H1 (cell line): ENCODE data around the gene SLC8A1. TPM values are rescaled to one million over a fixed set of nuclear protein-coding genes. Genes with fewer than 3 reads are reported as not detected.

Source experiments
- CTCF ChIA-PET: fragments of 300-600 bp; sonication (Branson Sonifier 250); formaldehyde crosslinking; loops from one replicate; lab custom pipeline; 2021; ENCODE audit not compliant: partially characterized antibody; lab: Charles Lee
- POLR2A ChIA-PET: fragments of 300-600 bp; sonication (Branson Sonifier 250); formaldehyde crosslinking; loops from one replicate; lab custom pipeline; 2021; ENCODE audit warnings: inconsistent platforms; ENCODE audit not compliant: partially characterized antibody; lab: Charles Lee
- DNase-seq, 2 experiments: peaks; one replicate each; pipeline versions ENCODE4 v3.0.0 to v3.0.0-alpha.2; 2010 to 2022; ENCODE audit warnings: low spot score in 2 of 2, low read depth in 1 of 2, mixed read lengths in 1 of 2
- FAIRE-seq: peaks from 2 replicates; lab custom pipeline; 2011; peaks lifted over from hg19 to GRCh38; lab: Jason Lieb, UNC
- H2AFZ ChIP-seq: 2 replicates; pipeline ENCODE4 v1.8.1; 2012; ENCODE audit warnings: low read length, inconsistent platforms
- H2AK5ac ChIP-seq: 2 replicates; pipeline ENCODE4 v1.6.1; 2013; ENCODE audit warnings: low read depth, low read length
- H2BK120ac ChIP-seq: replicated peaks from 2 replicates; pipeline ENCODE3; 2013; ENCODE audit warnings: low read depth, low read length, inconsistent platforms
- H2BK12ac ChIP-seq: 2 replicates; pipeline ENCODE4 v1.6.1; 2013; ENCODE audit warnings: low read depth, low read length
- H2BK15ac ChIP-seq: 2 replicates; pipeline ENCODE4 v1.6.1; 2013; ENCODE audit warnings: low read length
- H2BK20ac ChIP-seq: 2 replicates; pipeline ENCODE4 v1.6.1; 2013; ENCODE audit warnings: low read length
- H2BK5ac ChIP-seq: 2 replicates; pipeline ENCODE4 v1.6.1; 2013; ENCODE audit warnings: low read depth, low read length
- H3K14ac ChIP-seq: 2 replicates; pipeline ENCODE4 v1.6.1; 2013; ENCODE audit warnings: inconsistent platforms; ENCODE audit not compliant: insufficient read length
- H3K18ac ChIP-seq: 2 replicates; pipeline ENCODE4 v1.6.1; 2013; ENCODE audit warnings: low read length; ENCODE audit errors: extremely low read depth
- H3K23ac ChIP-seq: 2 replicates; pipeline ENCODE4 v1.6.1; 2013; ENCODE audit warnings: inconsistent platforms; ENCODE audit not compliant: insufficient read length
- H3K23me2 ChIP-seq: 2 replicates; pipeline ENCODE4 v1.6.1; 2013; ENCODE audit warnings: low read depth, low read length
- H3K27ac ChIP-seq: 2 replicates; pipeline ENCODE4 v1.6.1; 2011; ENCODE audit warnings: low read depth, low read length, inconsistent platforms
- H3K27me3 ChIP-seq, 4 experiments: replicated peaks in 1 of 4; 1 replicate in 1 of 4; 2 replicates in 3 of 4; pipeline versions ENCODE4 v1.6.1 to v1.8.1; 2011 to 2013; ENCODE audit warnings: low read length in 3 of 4, mild to moderate bottlenecking in 3 of 4, inconsistent platforms in 2 of 4, mixed read lengths in 2 of 4, moderate library complexity in 1 of 4; ENCODE audit not compliant: control insufficient read depth in 3 of 4, insufficient read depth in 3 of 4; ENCODE audit errors: extremely low read depth in 1 of 4
- H3K36me3 ChIP-seq, 4 experiments: 2 replicates each; pipeline versions ENCODE4 v1.6.1 to v1.8.1; 2011 to 2013; ENCODE audit warnings: mild to moderate bottlenecking in 4 of 4, low read length in 3 of 4, moderate library complexity in 2 of 4, control low read depth in 1 of 4, inconsistent platforms in 1 of 4; ENCODE audit not compliant: insufficient read depth in 4 of 4, control insufficient read depth in 2 of 4
- H3K4ac ChIP-seq: replicated peaks from 2 replicates; pipeline ENCODE3; 2013; ENCODE audit warnings: low read length, low read depth, mixed read lengths, inconsistent platforms; ENCODE audit not compliant: insufficient read length
- H3K4me1 ChIP-seq, 4 experiments: replicated peaks in 1 of 4; 1 replicate in 1 of 4; 2 replicates in 3 of 4; pipeline versions ENCODE4 v1.6.1 to v1.8.1; 2011 to 2013; ENCODE audit warnings: low read length in 3 of 4, inconsistent platforms in 2 of 4, mixed read lengths in 1 of 4; ENCODE audit not compliant: insufficient read depth in 4 of 4, control insufficient read depth in 3 of 4
- H3K4me2 ChIP-seq, 2 experiments: 2 replicates each; pipeline versions ENCODE4 v1.6.1 to v1.8.1; 2011 to 2013; ENCODE audit warnings: low read depth in 2 of 2, low read length in 2 of 2, control low read depth in 1 of 2, inconsistent platforms in 1 of 2, mild to moderate bottlenecking in 1 of 2; ENCODE audit not compliant: insufficient read depth in 1 of 2
- H3K4me3 ChIP-seq, 4 experiments: fragments of 200-600, 300-600 bp in 1 of 4; sonication (generic), shearing (Covaris generic), sonication (Bioruptor Twin) in 1 of 4; 2 replicates each; pipeline versions ENCODE4 v1.5.1 to v1.8.1; 2011 to 2016; ENCODE audit warnings: low read length in 4 of 4, low read depth in 3 of 4, control low read depth in 2 of 4, inconsistent platforms in 2 of 4, mild to moderate bottlenecking in 2 of 4, mixed read lengths in 1 of 4, moderate library complexity in 1 of 4; ENCODE audit not compliant: insufficient read depth in 2 of 4; ENCODE audit errors: extremely low read depth in 1 of 4
- H3K56ac ChIP-seq: replicated peaks from 2 replicates; pipeline ENCODE3; 2013; ENCODE audit warnings: low read depth, mild to moderate bottlenecking, mixed read lengths, low read length, inconsistent platforms; ENCODE audit not compliant: insufficient read length
- H3K79me1 ChIP-seq: 2 replicates; pipeline ENCODE4 v1.6.1; 2013; ENCODE audit warnings: low read depth, low read length, control low read depth
- H3K79me2 ChIP-seq, 2 experiments: 2 replicates each; pipeline versions ENCODE4 v1.6.1 to v1.8.1; 2012 to 2013; ENCODE audit warnings: low read length in 2 of 2, mild to moderate bottlenecking in 2 of 2, inconsistent platforms in 1 of 2; ENCODE audit not compliant: insufficient read depth in 2 of 2, control insufficient read depth in 1 of 2
- H3K9ac ChIP-seq, 4 experiments: replicated peaks in 1 of 4; 1 replicate in 1 of 4; 2 replicates in 3 of 4; pipeline versions ENCODE4 v1.6.1 to v1.8.1; 2011 to 2013; ENCODE audit warnings: low read depth in 3 of 4, low read length in 3 of 4, control low read depth in 2 of 4, mild to moderate bottlenecking in 2 of 4, moderate library complexity in 2 of 4, inconsistent platforms in 1 of 4; ENCODE audit errors: extremely low read depth in 1 of 4
- H3K9me3 ChIP-seq, 2 experiments: 2 replicates each; pipeline versions ENCODE4 v1.6.1 to v1.8.1; 2012 to 2013; ENCODE audit warnings: mild to moderate bottlenecking in 2 of 2, moderate library complexity in 2 of 2, control low read depth in 1 of 2, inconsistent platforms in 1 of 2, low read depth in 1 of 2, low read length in 1 of 2, mixed read lengths in 1 of 2; ENCODE audit not compliant: insufficient read depth in 2 of 2
- H4K20me1 ChIP-seq, 2 experiments: replicated peaks in 1 of 2; 2 replicates each; pipeline versions ENCODE3 to v1.8.1; 2011 to 2013; ENCODE audit warnings: inconsistent platforms in 2 of 2, low read length in 2 of 2, mild to moderate bottlenecking in 1 of 2; ENCODE audit not compliant: insufficient read depth in 2 of 2, control insufficient read depth in 1 of 2
- H4K5ac ChIP-seq: 2 replicates; pipeline ENCODE4 v1.6.1; 2013; ENCODE audit warnings: low read length, low read depth, mixed read lengths, inconsistent platforms; ENCODE audit not compliant: insufficient read length
- H4K8ac ChIP-seq: 2 replicates; pipeline ENCODE4 v1.8.0; 2013; ENCODE audit warnings: mild to moderate bottlenecking, moderate library complexity, low read length, inconsistent platforms; ENCODE audit not compliant: insufficient read depth; ENCODE audit errors: extremely low read depth
- H4K91ac ChIP-seq: replicated peaks from 2 replicates; pipeline ENCODE3; 2013; ENCODE audit warnings: low read length, mixed read lengths, inconsistent platforms; ENCODE audit not compliant: insufficient read length
- KDM4A ChIP-seq: IDR thresholded peaks from one replicate; pipeline ENCODE4 v1.7.1; 2012; ENCODE audit warnings: low read depth, mild to moderate bottlenecking, moderate library complexity, low read length, inconsistent platforms; ENCODE audit not compliant: severe bottlenecking
- WGBS, 2 experiments: shearing (Covaris generic) in 1 of 2; methylation state at CpG; one replicate each; pipeline versions ENCODE4 v1.1.6 to v1.1.7; 2013 to 2015; ENCODE audit warnings: low lambda C conversion rate in 2 of 2, mixed read lengths in 2 of 2, inconsistent platforms in 1 of 2, low coverage in 1 of 2, missing lambda C conversion rate in 1 of 2; ENCODE audit not compliant: insufficient replicate concordance in 2 of 2, insufficient coverage in 1 of 2, insufficient read length in 1 of 2; ENCODE audit errors: extremely low coverage in 1 of 2, missing lambda C conversion rate in 1 of 2; 5-methylcytosine and 5-hydroxymethylcytosine counted together
- polyA plus RNA-seq, 7 experiments: library from polyadenylated mRNA; depleted of rRNA in 3 of 7; stranded (reverse) in 5 of 7; unstranded in 2 of 7; fragments of >200 nt in 5 of 7; fragments of 200-250 nt in 2 of 7; gene quantifications; 1 replicate in 5 of 7; 2 replicates in 1 of 7; 4 replicates in 1 of 7; pipeline versions ENCODE4 v1.2.1 to v1.2.3, GENCODE V29; 2011 to 2013; ENCODE audit warnings: missing spikeins in 2 of 7, mixed read lengths in 2 of 7
- total RNA-seq: library from RNA; stranded (reverse); fragmentation: NEBNext Ultra II Directional; extraction: Animal tissue kit (Norgen Biotek cat#: 25700); gene quantifications from 2 replicates; pipeline ENCODE4 v1.2.1, GENCODE V29; 2021
- TF ChIP-seq, protein P1 (sequence below): IDR thresholded peaks from 2 replicates; pipeline ENCODE4 v1.6.1; 2012; ENCODE audit warnings: inconsistent platforms

SLC8A1 gene
- total and polyA plus RNA-seq, 2 of the 8 experiments (the other 6 are each of a cell fraction or from before 2014, with no cell fraction given), result 0.68 to 3.6 TPM

DNA sequence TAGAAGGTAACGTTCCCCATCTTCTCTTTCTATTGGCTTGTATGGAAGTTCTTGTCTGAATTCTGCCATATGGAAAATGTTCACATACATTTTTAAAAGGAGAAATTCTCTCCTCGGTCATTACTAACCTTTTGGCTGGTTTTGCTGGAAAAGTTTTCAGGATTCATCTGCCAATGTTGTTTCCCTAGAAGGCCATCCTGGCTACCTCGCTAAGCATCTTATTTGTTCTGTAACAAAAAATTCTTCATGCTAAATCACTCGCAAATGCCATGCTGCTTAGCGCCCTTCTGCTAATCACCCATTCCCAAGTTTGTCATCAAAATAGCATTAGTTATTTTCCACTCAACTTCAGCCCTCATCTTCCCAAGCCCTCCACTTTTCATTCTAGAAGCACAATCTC is 262.0 kb downstream of the SLC8A1 start:
- no peak overlapping the region for H2BK5ac ChIP-seq
- H2BK12ac ChIP-seq, result no peak overlapping the region
- H3K4me3 ChIP-seq, result no peak overlapping the region
- H3K4ac ChIP-seq, result no peak overlapping the region
- no peak overlapping the region; the same call in 1 of the 2 replicates for H2AFZ ChIP-seq
- no peak overlapping the region for H4K8ac ChIP-seq
- no peak overlapping the region for H2BK120ac ChIP-seq
- 88% methylated on average over 5 of the region's 5 CpGs; no CpG with 5 or more reads in 1 of the 2 experiments for WGBS, 2 experiments
- H3K4me1 ChIP-seq, result peaks cover 0 to 4% (median 0%) of the 10 kb centered on the region in 4 experiments; a peak in 2 of 7 replicates
- H3K9ac ChIP-seq, result no peak overlapping the region
- FAIRE-seq (no peak), DNase-seq (no peak)
- no peak overlapping the region for H2BK15ac ChIP-seq
- POLR2A ChIA-PET, result no interaction called here
- H3K27ac ChIP-seq, result no peak overlapping the region
- no peaks in the 10 kb centered on the region for H3K79me2 ChIP-seq
- no peak overlapping the region for H3K4me2 ChIP-seq
- no peaks in the 10 kb centered on the region for H3K27me3 ChIP-seq
- H3K9me3 ChIP-seq, result no peaks in the 10 kb centered on the region
- no peak overlapping the region for H4K91ac ChIP-seq
- no peaks in the 10 kb centered on the region for H4K20me1 ChIP-seq
- no peaks in the 10 kb centered on the region for H3K23me2 ChIP-seq
- no peak overlapping the region for H3K14ac ChIP-seq
- H2BK20ac ChIP-seq, result no peak overlapping the region
- no peaks in the 10 kb centered on the region for H3K36me3 ChIP-seq
- no peak overlapping the region for H2AK5ac ChIP-seq
- CTCF ChIA-PET, result no interaction called here
- no peak overlapping the region for H3K23ac ChIP-seq
- H3K79me1 ChIP-seq, result no peaks in the 10 kb centered on the region
- no peak overlapping the region for H3K56ac ChIP-seq
- no peak overlapping the region for H4K5ac ChIP-seq
- no peak overlapping the region for H3K18ac ChIP-seq
- no peak for TF ChIP-seq KDM4A
- TF ChIP-seq, protein P1, sequence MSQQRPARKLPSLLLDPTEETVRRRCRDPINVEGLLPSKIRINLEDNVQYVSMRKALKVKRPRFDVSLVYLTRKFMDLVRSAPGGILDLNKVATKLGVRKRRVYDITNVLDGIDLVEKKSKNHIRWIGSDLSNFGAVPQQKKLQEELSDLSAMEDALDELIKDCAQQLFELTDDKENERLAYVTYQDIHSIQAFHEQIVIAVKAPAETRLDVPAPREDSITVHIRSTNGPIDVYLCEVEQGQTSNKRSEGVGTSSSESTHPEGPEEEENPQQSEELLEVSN, result no peak
